ENCODE results near the gene CRIP1. TPM values are rescaled to one million over a fixed set of nuclear protein-coding genes. Genes with fewer than 3 reads are reported as not detected.

Gene CRIP1
- total RNA-seq, 1 experiment from 2014 or later, result 6.9 TPM

DNA sequence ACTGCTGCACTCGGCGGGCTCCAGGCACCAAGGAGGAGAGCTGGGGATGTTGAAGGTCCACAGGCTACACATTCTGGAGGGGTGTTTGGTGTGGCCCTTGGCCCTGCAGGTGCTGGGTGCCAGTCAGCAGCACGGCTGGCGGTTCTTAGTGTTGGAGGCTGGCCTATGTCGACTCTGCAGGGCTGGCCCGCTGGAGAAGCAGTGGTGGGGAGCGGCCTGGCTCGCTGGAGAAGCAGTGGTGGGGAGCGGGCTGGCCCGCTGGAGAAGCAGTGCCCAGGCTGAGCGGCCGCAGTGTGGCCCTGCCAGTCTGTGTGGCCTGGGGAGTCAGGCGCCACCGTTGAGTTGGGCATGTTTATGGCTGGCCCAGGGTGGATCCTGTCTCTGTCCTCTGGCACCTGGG is 39.7 kb upstream of the CRIP1 start:
- no peak overlapping the region for H2AK5ac ChIP-seq (ENCODE audit: insufficient read length, low read length)
- no peak overlapping the region for H2BK20ac ChIP-seq (ENCODE audit: low read depth, low read length, poor library complexity, severe bottlenecking)
- H2BK120ac ChIP-seq (ENCODE audit: low read depth, low read length, poor library complexity, severe bottlenecking), result no peak overlapping the region
- H3K9me3 Mint-ChIP-seq, result no peaks in the 10 kb centered on the region
- H3K23ac ChIP-seq (ENCODE audit: insufficient read length, low read depth, low read length), result no peak overlapping the region
- H4K91ac ChIP-seq (ENCODE audit: insufficient read length, low read depth, low read length), result no peak overlapping the region
- no peak for DNase-seq
- no peaks in the 10 kb centered on the region for H3K79me2 ChIP-seq (ENCODE audit: insufficient read depth, low read length)
- no peak overlapping the region for H3K56ac ChIP-seq (ENCODE audit: insufficient read length, low read depth, low read length)
- no peak overlapping the region for H4K8ac ChIP-seq (replicated peaks; ENCODE audit: insufficient read length, low read depth, low read length)
- H3K36me3 Mint-ChIP-seq (ENCODE audit: insufficient read depth in 1 of 3, low read depth in 3 of 3), result peaks cover 18 to 45% (median 36%) of the 10 kb centered on the region in 3 experiments; a peak in 6 of 7 replicates
- H3K4ac ChIP-seq (ENCODE audit: low read depth, low read length), result no peak overlapping the region
- H3K9ac ChIP-seq (ENCODE audit: extremely low read depth, insufficient read length, low read length), result no peak overlapping the region
- no peaks in the 10 kb centered on the region for H3K9me3 ChIP-seq (ENCODE audit: control insufficient read depth, low read depth, low read length)
- no peak overlapping the region for H4K5ac ChIP-seq (ENCODE audit: insufficient read length, low read depth, low read length)
- no peaks in the 10 kb centered on the region for H3K79me1 ChIP-seq (ENCODE audit: insufficient read depth, low read depth, low read length, poor library complexity, severe bottlenecking)
- no peaks in the 10 kb centered on the region for H3K27me3 Mint-ChIP-seq (ENCODE audit: low read depth)
- no peak overlapping the region for H2BK15ac ChIP-seq (ENCODE audit: low read depth, low read length)
- no peak for TF ChIP-seq CTCF (conservative IDR thresholded peaks at IDR 0.05)
- no peaks in the 10 kb centered on the region for H3K4me1 ChIP-seq (ENCODE audit: insufficient read depth, low read length)
- H3K27ac ChIP-seq (ENCODE audit: insufficient read length, low read depth, low read length), result no peak overlapping the region
- H3K18ac ChIP-seq (ENCODE audit: insufficient read length, low read depth, low read length), result no peak overlapping the region
- no peak overlapping the region for H3K4me2 ChIP-seq (ENCODE audit: insufficient read depth, insufficient read length, low read length)
- no peak overlapping the region for H3T11ph ChIP-seq (ENCODE audit: low read length)
- no CpG with 5 or more reads among the region's 14 CpGs for WGBS (ENCODE audit: extremely low coverage, insufficient read length, low lambda C conversion rate)
- peak overlapping the region in 2 of 3 experiments; percentile 75 to 77; a peak in 3 of 7 replicates for H3K27ac Mint-ChIP-seq
- H4K20me1 ChIP-seq (ENCODE audit: control insufficient read depth, insufficient read depth, insufficient read length), result no peaks in the 10 kb centered on the region
- no peak overlapping the region for H3K14ac ChIP-seq (ENCODE audit: insufficient read depth, low read length)
- no peaks in the 10 kb centered on the region for H3K4me1 Mint-ChIP-seq
- no peak overlapping the region for H2AFZ ChIP-seq (ENCODE audit: low read length)
- no peak overlapping the region for H2BK5ac ChIP-seq (ENCODE audit: insufficient read length, low read length)
- no peaks in the 10 kb centered on the region for H3K23me2 ChIP-seq (ENCODE audit: insufficient read length, low read depth, low read length, poor library complexity, severe bottlenecking)
- no peak overlapping the region for H3K4me3 Mint-ChIP-seq
- H3K27me3 ChIP-seq (ENCODE audit: insufficient read depth, low read length), result no peaks in the 10 kb centered on the region
- no peak overlapping the region for H2BK12ac ChIP-seq (ENCODE audit: insufficient read length, low read depth, low read length)
